Neutrophil (primary cell): ENCODE results near the gene CRYBB1.

Experiments used
- H3K27ac ChIP-seq: fragments of 200-600 bp; sonication (generic); 2 replicates; pipeline ENCODE4 v1.5.1; 2016; ENCODE audit warnings: mild to moderate bottlenecking, moderate library complexity
- H3K27me3 ChIP-seq: fragments of 200-600 bp; sonication (generic); 2 replicates; pipeline ENCODE4 v1.6.0; 2016; ENCODE audit warnings: mild to moderate bottlenecking
- H3K36me3 ChIP-seq: fragments of 200-600 bp; sonication (generic); 2 replicates; pipeline ENCODE4 v1.5.1; 2017
- H3K4me1 ChIP-seq, 2 experiments: fragments of 200-600 bp in 1 of 2; sonication (generic) in 1 of 2; 1 replicate in 1 of 2; 2 replicates in 1 of 2; pipeline versions ENCODE4 v1.5.1 to v1.6.1; 2013 to 2016; ENCODE audit warnings: low read depth in 1 of 2, low read length in 1 of 2, mild to moderate bottlenecking in 1 of 2, moderate library complexity in 1 of 2; ENCODE audit not compliant: control insufficient read depth in 1 of 2, insufficient read depth in 1 of 2
- H3K4me3 ChIP-seq, 2 experiments: fragments of 200-600 bp in 1 of 2; sonication (generic) in 1 of 2; 1 replicate in 1 of 2; 2 replicates in 1 of 2; pipeline ENCODE4 v1.5.1; 2013 to 2016; ENCODE audit warnings: low read depth in 1 of 2, low read length in 1 of 2, mild to moderate bottlenecking in 1 of 2, moderate library complexity in 1 of 2
- H3K9me3 ChIP-seq: fragments of 200-600 bp; sonication (generic); 2 replicates; pipeline ENCODE4 v1.5.1; 2016
- CTCF ChIP-seq: fragments of 200-600 bp; sonication (generic); IDR thresholded peaks from 2 replicates; pipeline ENCODE4 v1.5.1; 2016; ENCODE audit warnings: antibody characterized with exemption

Gene CRYBB1

GRCh38 chr22:26566994-26567393 lies 50.8 kb downstream of the CRYBB1 start:
- Histone ChIP-seq H3K9me3 (no peaks in the 10 kb centered on the region), H3K36me3 (peaks cover 32% of the 10 kb centered on the region), H3K4me3 (no peak overlapping the region), H3K27ac (no peak overlapping the region), H3K27me3 (no peaks in the 10 kb centered on the region), H3K4me1 (peaks cover 23 to 25% of the 10 kb centered on the region in 2 experiments)
- TF ChIP-seq CTCF = no peak

- H3K4me3 ChIP-seq = no peak overlapping the region
- H3K4me1 ChIP-seq = peaks cover 16 to 22% of the 10 kb centered on the region in 2 experiments
Observed at GRCh38 chr22:26565889-26566288, 51.9 kb downstream of the CRYBB1 start.

GRCh38 chr22:26565181-26565580 lies 52.6 kb downstream of the CRYBB1 start:
- Histone ChIP-seq H3K27ac (no peak overlapping the region), H3K4me1 (peaks cover 11 to 21% of the 10 kb centered on the region in 2 experiments), H3K36me3 (peaks cover 32% of the 10 kb centered on the region), H3K9me3 (no peaks in the 10 kb centered on the region), H3K4me3 (no peak overlapping the region), H3K27me3 (no peaks in the 10 kb centered on the region)
- TF ChIP-seq CTCF = no peak

More at GRCh38 chr22:26565889-26566288, 51.9 kb downstream of the CRYBB1 start:
- Histone ChIP-seq H3K36me3 (peaks cover 32% of the 10 kb centered on the region), H3K9me3 (no peaks in the 10 kb centered on the region), H3K27ac (no peak overlapping the region), H3K27me3 (no peaks in the 10 kb centered on the region)
- TF ChIP-seq CTCF = no peak

GRCh38 chr22:26564672-26565071 lies 53.2 kb downstream of the CRYBB1 start:
- Histone ChIP-seq H3K4me3 (no peak overlapping the region), H3K9me3 (no peaks in the 10 kb centered on the region), H3K27me3 (no peaks in the 10 kb centered on the region), H3K36me3 (peaks cover 32% of the 10 kb centered on the region), H3K4me1 (peaks cover 12 to 23% of the 10 kb centered on the region in 2 experiments), H3K27ac (no peak overlapping the region)
- no peak for TF ChIP-seq CTCF

GRCh38 chr22:26564181-26564580 lies 53.6 kb downstream of the CRYBB1 start:
- H3K4me3 ChIP-seq = no peak overlapping the region
- H3K4me1 ChIP-seq = peaks cover 12 to 26% of the 10 kb centered on the region in 2 experiments
- no peak overlapping the region for H3K27ac ChIP-seq
- no peaks in the 10 kb centered on the region for H3K27me3 ChIP-seq
- H3K36me3 ChIP-seq = peaks cover 32% of the 10 kb centered on the region
- TF ChIP-seq CTCF = no peak
- H3K9me3 ChIP-seq = no peaks in the 10 kb centered on the region

- Histone ChIP-seq H3K4me3 (no peak overlapping the region), H3K27me3 (no peaks in the 10 kb centered on the region), H3K36me3 (peaks cover 32% of the 10 kb centered on the region), H3K27ac (no peak overlapping the region), H3K9me3 (no peaks in the 10 kb centered on the region), H3K4me1 (peaks cover 7 to 26% of the 10 kb centered on the region in 2 experiments)
- no peak for TF ChIP-seq CTCF
Observed at GRCh38 chr22:26563022-26563421, 54.8 kb downstream of the CRYBB1 start.
